Fibroblast of the conjunctiva (primary cell): ENCODE data around the gene TSPAN12.
"Not testable (repeated sequence)": the region's sequence is repeated elsewhere in the genome, so short reads cannot be mapped to it uniquely, and the experiment has no call there.

Experiments
- DNase-seq: peaks from one replicate; pipeline ENCODE4 v3.0.0-alpha.2; 2010; ENCODE audit warnings: low read depth

Gene TSPAN12

GRCh38 chr7:120805636-120806388 is 52.1 kb downstream of the TSPAN12 start:
- peak; percentile 39 for DNase-seq

GRCh38 chr7:120802751-120803150 is 55.2 kb downstream of the TSPAN12 start:
- DNase-seq = no peak

GRCh38 chr7:120799813-120800475 is 58.0 kb downstream of the TSPAN12 start:
- no peak for DNase-seq

DNA sequence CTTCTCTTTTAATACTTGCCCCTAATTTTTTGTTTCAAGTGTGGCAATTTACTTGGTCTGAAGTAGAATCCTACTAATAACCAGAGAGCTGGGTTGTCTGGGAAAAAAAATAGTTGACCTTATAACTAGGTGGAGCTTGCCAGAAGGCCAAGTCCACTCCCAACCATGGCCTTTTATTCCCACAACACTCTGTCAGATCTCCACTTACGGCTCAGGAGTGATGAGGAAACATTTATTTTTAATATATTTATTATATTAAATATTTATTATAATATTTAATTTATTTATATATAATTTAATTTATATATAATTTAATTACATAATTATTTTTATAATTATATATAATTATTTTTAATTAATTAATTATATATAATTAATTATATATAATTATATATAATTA is 58.8 kb downstream of the TSPAN12 start:
- no peak for DNase-seq

DNA sequence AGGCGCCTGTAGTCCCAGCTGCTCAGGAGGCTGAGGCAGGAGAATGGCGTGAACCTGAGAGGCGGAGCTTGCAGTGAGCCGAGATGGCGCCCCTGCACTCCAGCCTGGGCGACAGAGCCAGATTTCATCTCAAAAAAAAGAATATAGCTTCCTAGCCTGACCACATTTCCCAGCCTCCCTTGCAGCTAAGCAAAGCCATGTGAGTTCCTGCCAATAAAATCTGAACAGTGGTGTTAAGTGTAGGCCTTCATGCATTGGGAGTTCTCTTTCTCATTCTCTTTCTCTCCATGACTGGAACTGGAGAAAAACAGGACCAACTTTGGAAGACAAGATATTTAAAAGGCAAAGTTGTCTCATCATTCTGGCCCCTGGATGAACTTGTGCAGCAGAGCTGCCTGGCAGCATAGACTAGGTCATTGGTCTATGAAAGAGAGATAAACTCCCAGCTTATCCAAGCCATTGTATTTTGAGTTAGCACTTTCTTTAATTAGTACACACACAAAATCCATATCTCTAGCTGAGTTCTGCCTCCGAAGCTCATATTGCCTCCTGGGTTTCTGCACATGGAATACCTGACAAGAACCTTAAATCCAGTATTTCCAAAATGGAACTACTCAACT is 60.8 kb downstream of the TSPAN12 start:
- DNase-seq = no peak

GRCh38 chr7:120794106-120794729 is 63.7 kb downstream of the TSPAN12 start:
- DNase-seq = no peak

DNA sequence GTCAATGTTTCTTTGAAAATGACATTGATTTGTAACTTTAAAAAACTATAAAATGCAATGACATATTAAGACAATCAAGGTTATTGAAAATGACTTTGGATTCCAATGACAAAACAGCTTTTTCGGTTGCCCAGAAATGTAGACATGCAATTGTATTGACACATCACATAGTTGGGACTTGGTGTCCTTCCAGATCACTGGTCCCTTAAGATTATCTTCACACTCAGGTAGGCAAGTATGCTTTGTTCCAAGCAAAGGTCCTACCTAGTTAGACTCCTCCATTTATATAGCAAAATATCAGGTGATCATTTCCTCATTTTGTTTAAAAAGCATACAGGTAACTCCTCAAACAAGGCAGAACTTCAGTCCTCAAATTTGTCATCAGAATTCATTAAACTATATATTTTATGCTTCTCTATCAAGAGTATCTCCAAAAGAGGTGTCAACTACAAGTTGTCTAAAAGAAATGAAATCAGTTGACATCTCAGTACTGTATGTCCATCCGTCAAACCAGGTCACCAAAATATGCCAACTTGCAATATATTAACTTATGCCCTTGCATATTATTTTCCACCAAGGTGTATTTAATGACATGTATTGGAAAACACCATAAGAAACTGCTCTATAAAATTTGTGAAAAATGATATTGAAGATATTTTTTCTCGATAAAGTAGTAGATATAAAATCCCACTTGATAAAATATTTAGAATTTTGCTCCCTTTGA is 64.6 kb downstream of the TSPAN12 start:
- DNase-seq = no peak

DNA sequence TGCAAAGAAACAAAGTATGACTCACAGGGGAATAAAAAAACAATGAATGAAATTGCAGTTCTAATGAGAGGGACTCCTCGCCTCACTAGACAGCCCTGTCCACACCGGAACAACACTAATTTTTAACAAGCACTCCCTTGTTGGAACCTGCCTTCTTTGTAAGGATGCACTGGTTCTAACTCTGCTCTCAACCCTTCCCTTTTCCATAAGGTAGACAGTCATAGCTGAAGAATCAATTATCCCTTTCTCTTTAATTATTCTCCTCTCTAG is 65.1 kb downstream of the TSPAN12 start:
- DNase-seq = no peak

DNA sequence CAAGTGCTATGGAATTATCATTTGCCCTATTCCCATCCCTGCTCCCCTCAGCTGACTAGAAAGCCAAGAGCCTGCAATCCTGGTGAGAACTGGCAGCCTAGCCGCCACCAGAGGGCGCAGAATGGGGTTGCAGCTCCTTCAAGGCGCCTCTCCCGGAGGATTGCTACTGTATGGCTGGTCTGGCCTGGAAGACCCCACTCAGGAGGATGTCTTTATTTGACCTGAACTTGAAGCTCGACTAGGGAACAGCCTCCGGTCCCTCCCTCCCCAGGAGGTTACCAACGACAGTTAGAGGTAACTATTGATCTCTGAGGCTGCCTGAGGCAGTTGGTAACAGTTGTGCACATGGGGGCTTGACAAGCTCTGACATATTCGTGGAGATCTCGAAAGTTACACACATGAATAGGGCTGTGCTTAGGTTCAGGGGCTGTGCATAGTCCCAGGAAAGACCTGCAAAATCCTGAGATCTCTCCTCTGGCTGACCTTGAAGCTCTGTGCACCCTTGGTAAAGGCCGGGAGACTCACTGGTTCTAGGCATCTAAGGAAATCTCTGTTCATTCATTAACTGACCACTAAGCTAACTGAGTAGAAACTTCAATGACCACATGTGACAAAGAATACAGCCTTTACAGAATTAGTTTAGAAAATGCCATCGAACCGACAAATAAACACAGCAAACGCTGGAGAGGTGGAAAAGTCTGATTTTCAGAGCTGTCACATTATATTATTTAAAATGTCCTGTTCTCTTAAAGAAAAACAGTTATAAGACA is 65.7 kb downstream of the TSPAN12 start:
- peak; percentile 46 for DNase-seq

GRCh38 chr7:120785095-120785494 is 72.8 kb downstream of the TSPAN12 start:
- DNase-seq = no peak

- no peak for DNase-seq
Observed at GRCh38 chr7:120783721-120784120, 74.2 kb downstream of the TSPAN12 start.

- DNase-seq = no peak
Observed at GRCh38 chr7:120783273-120783672, 74.7 kb downstream of the TSPAN12 start.

- DNase-seq = not testable (repeated sequence)
Observed at GRCh38 chr7:120781924-120782323, 76.0 kb downstream of the TSPAN12 start.

GRCh38 chr7:120780938-120781337 is 77.0 kb downstream of the TSPAN12 start:
- DNase-seq = no peak

GRCh38 chr7:120780451-120780850 is 77.5 kb downstream of the TSPAN12 start:
- DNase-seq = not testable (repeated sequence)

DNA sequence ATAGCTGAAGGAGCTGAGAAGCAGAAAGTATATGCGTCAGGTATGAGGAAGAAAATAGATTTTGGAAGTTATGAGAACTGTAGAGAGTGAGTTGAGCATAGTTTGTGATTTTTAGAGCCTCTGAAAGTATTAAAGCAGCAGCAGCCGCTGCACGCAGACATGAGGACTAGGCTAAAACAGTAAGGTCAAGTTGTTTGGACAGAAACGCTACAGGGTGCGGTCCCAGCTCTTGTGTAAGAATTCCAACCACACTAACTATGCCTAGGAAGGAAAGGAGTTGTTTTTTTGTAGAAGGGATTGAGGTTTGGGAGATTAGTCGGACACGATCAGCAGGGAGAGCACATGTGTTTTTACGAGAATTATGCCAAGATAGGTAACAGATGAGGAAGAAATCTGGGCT is 78.9 kb downstream of the TSPAN12 start:
- DNase-seq = not testable (repeated sequence)

- no peak for DNase-seq
Observed at GRCh38 chr7:120775755-120776154, 82.2 kb downstream of the TSPAN12 start.

DNA sequence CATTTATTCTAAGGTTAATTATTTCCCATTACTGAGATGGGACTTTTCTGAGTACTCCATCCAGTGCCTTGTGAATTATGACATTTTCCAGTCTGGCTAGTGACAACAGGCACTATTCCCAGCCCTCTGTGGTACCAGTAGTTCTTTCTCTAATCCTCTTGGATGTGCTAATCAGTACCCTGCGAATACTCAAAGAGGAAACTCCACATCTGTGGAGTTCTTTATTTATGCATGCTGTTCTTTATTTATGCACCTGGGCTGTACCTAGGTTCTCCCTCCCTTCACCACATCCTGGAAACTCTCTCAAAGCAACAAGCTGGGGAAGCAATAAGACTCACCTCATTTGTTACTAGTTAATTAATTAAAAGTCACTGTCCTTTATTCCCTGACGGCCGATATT is 83.5 kb downstream of the TSPAN12 start:
- no peak for DNase-seq

GRCh38 chr7:120770206-120770605 is 87.7 kb downstream of the TSPAN12 start:
- DNase-seq = no peak

DNA sequence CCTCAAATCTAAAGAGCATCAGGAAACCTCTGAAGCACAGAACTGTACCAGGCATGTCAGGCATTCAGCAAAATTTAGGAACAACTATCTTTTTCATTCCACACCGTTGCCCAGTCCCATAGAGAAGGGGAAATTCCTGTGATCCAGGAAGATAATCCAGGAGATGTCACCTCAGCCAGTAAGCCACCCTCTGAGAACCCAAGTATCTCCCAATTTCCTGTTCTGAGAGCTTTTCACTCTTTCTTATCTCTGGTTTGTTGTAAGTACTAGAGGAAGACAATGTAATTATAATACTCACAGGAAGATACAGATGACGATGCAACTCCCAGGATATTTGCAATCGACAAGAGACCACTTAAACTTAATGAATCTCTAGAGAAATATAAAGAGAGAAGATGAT is 97.1 kb downstream of the TSPAN12 start:
- no peak for DNase-seq

DNA sequence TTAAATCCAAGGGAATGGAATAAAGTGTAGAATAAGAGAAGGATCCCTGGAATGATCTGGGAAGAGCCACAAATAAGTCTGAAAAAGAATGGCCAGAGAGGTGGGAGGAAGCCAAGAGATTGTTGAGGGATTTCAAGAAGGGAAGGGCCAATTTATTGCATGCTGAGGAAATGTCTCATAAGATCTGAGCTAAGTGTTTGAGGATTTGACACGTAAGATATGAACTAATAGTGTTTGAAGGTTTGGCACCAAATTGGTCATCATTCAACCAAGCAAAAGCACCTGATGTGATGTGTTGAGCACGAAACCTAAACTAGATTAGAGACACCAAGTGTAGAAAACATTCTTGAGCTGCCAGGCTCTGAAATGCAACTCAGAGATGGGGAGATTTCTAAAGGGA is 97.9 kb downstream of the TSPAN12 start:
- no peak for DNase-seq

DNA sequence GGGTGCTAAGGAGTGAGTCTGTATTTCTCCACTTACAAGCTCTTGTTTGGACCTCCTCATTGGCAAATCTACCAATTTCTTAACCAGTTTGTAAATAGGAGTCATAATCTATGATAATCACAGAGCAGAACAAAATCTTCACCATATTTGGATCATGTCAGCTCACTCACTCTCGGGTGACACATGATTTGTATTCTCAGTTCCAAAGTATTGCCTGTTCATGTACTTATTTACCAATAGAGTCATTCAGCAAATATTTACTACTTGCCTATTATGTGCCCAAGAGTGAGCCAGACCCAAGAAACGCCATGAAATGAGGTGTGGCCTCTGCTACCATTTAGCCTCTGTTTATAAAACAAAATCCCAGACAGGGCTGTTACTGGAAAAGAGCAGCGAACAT is 114.8 kb downstream of the TSPAN12 start:
- no peak for DNase-seq
